Measurements from ENCODE around the gene DDX41. TPM values are rescaled to one million over a fixed set of nuclear protein-coding genes. Genes with fewer than 3 reads are reported as not detected.
"Not testable (repeated sequence)": the region's sequence is repeated elsewhere in the genome, so short reads cannot be mapped to it uniquely, and the experiment has no call there.

The DDX41 gene
- total RNA-seq, 1 experiment from 2014 or later: 104 TPM

DNA sequence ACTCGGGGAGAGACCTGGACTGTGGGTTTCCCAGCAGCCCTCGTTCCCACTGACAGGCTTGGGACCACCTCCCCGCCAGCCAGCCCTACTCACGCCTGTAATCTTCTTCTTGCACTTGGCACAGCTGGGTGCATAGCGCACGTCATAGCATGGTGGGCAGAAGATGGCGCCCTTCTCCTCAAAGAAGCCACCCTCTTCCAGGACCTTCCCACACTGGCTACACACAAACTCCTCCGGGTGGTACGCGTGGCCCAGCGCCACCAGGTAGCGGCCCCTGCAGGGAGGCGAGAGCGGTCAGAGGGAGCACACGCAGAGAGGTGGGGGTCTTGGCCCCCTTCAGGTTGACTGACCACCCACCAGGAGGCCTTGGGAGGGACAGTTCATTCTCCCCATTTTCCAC lies 28.8 kb downstream of the DDX41 start:
- Histone ChIP-seq H3K79me2 (ENCODE audit: low read length) (no peaks in the 10 kb centered on the region), H3K9me2 (replicated peaks; ENCODE audit: insufficient read depth, low read length) (no peaks in the 10 kb centered on the region), H3K4me1 (ENCODE audit: low read length) (peaks cover 25% of the 10 kb centered on the region), H3K9me3 (ENCODE audit: low read length) (no peaks in the 10 kb centered on the region), H2AFZ (ENCODE audit: low read length) (no peak overlapping the region), H3K27ac (ENCODE audit: low read length) (no peak overlapping the region), H3K9ac (ENCODE audit: low read length) (no peak overlapping the region), H3K4me3 (ENCODE audit: low read length) (no peak overlapping the region), H3K4me2 (ENCODE audit: low read depth, low read length, poor library complexity, severe bottlenecking) (no peak overlapping the region), H3K27me3 (ENCODE audit: low read length) (no peaks in the 10 kb centered on the region), H4K20me1 (ENCODE audit: insufficient read depth, low read depth, low read length) (no peaks in the 10 kb centered on the region), H3K36me3 (ENCODE audit: insufficient read depth, low read length) (peaks cover 16% of the 10 kb centered on the region)
- no peak for DNase-seq

DNA sequence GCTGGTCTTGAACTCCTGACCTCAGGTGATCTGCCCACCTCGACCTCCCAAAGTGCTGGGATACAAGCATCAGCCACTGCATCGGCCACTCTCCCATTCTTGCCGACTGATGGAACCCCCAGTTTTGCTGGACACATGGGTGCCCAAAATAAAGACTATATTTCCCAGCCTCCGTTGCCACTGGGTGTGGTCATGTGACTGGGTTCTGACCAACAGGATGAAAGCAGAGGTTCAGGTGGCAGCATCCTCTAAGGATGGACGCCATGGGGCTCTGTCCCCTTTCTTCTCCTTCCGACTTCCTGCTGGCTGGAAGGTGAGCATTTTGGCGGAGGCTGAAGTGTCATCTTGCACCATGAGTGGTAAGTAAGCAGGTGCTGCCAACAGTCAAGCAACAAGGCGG lies 29.6 kb downstream of the DDX41 start:
- DNase-seq: no peak
- H3K9me2 ChIP-seq (replicated peaks; ENCODE audit: insufficient read depth, low read length): no peaks in the 10 kb centered on the region
- no peak overlapping the region for H3K4me2 ChIP-seq (ENCODE audit: low read depth, low read length, poor library complexity, severe bottlenecking)
- H3K27me3 ChIP-seq (ENCODE audit: low read length): no peaks in the 10 kb centered on the region
- H3K27ac ChIP-seq (ENCODE audit: low read length): no peak overlapping the region
- peaks cover 16% of the 10 kb centered on the region for H3K36me3 ChIP-seq (ENCODE audit: insufficient read depth, low read length)
- H4K20me1 ChIP-seq (ENCODE audit: insufficient read depth, low read depth, low read length): no peaks in the 10 kb centered on the region
- peaks cover 25% of the 10 kb centered on the region for H3K4me1 ChIP-seq (ENCODE audit: low read length)
- no peaks in the 10 kb centered on the region for H3K9me3 ChIP-seq (ENCODE audit: low read length)
- no peak overlapping the region for H3K4me3 ChIP-seq (ENCODE audit: low read length)
- no peak overlapping the region for H3K9ac ChIP-seq (ENCODE audit: low read length)
- no peak overlapping the region for H2AFZ ChIP-seq (ENCODE audit: low read length)
- H3K79me2 ChIP-seq (ENCODE audit: low read length): no peaks in the 10 kb centered on the region

DNA sequence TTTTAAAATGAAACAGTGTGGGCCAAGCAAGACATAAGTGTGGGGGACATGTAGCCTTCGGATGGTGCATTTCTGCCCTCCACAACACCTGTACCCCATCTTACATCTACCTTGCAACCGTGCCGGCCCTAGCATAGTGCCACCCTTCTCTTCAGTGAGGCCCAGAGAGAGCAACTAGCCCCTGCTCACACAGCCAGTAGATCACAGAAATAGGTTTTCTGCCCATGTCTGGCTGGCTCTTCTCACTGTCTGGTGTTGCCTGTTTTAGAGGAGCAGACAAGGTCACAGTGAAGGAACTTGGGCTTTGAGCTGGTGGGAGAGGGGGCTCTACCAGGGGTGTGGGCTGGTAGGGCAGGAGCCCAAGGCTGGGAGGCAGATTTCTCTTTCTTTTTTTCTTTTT lies 30.5 kb downstream of the DDX41 start:
- Histone ChIP-seq H3K27me3 (ENCODE audit: low read length) (no peaks in the 10 kb centered on the region), H3K4me2 (ENCODE audit: low read depth, low read length, poor library complexity, severe bottlenecking) (no peak overlapping the region), H3K9me2 (replicated peaks; ENCODE audit: insufficient read depth, low read length) (no peaks in the 10 kb centered on the region), H3K9ac (ENCODE audit: low read length) (no peak overlapping the region), H3K27ac (ENCODE audit: low read length) (no peak overlapping the region), H2AFZ (ENCODE audit: low read length) (no peak overlapping the region), H3K4me1 (ENCODE audit: low read length) (peaks cover 24% of the 10 kb centered on the region), H3K36me3 (ENCODE audit: insufficient read depth, low read length) (peaks cover 16% of the 10 kb centered on the region), H4K20me1 (ENCODE audit: insufficient read depth, low read depth, low read length) (no peaks in the 10 kb centered on the region), H3K4me3 (ENCODE audit: low read length) (no peak overlapping the region), H3K9me3 (ENCODE audit: low read length) (no peaks in the 10 kb centered on the region), H3K79me2 (ENCODE audit: low read length) (no peaks in the 10 kb centered on the region)
- DNase-seq: no peak

DNA sequence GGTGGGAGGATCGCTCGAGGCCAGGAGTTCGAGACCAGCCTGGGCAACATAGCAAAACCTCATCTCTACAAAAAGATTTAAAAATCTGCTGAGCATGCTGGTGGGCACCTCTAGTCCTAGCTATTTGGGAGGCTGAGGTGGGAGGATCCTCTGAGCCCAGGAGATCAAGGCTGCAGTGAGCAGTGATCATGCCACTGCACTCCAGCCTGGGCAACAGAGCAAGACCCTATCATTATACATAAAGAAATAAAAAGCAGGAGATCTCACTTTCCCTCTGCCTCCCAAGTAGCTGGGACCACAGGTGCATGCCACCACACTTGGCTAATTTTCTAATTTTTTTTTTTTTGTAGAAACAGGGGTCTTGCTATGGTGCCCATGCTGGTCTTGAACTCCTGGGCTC lies 31.0 kb downstream of the DDX41 start:
- not testable (repeated sequence) for H3K4me2 ChIP-seq (ENCODE audit: low read depth, low read length, poor library complexity, severe bottlenecking); DNase-seq; H2AFZ ChIP-seq (ENCODE audit: low read length); H3K9me2 ChIP-seq (replicated peaks; ENCODE audit: insufficient read depth, low read length); H3K9ac ChIP-seq (ENCODE audit: low read length); H3K4me3 ChIP-seq (ENCODE audit: low read length); H3K79me2 ChIP-seq (ENCODE audit: low read length); H3K27me3 ChIP-seq (ENCODE audit: low read length); H3K9me3 ChIP-seq (ENCODE audit: low read length); H3K27ac ChIP-seq (ENCODE audit: low read length); H4K20me1 ChIP-seq (ENCODE audit: insufficient read depth, low read depth, low read length)
- H3K36me3 ChIP-seq (ENCODE audit: insufficient read depth, low read length): peaks cover 16% of the 10 kb centered on the region
- peaks cover 19% of the 10 kb centered on the region for H3K4me1 ChIP-seq (ENCODE audit: low read length)

DNA sequence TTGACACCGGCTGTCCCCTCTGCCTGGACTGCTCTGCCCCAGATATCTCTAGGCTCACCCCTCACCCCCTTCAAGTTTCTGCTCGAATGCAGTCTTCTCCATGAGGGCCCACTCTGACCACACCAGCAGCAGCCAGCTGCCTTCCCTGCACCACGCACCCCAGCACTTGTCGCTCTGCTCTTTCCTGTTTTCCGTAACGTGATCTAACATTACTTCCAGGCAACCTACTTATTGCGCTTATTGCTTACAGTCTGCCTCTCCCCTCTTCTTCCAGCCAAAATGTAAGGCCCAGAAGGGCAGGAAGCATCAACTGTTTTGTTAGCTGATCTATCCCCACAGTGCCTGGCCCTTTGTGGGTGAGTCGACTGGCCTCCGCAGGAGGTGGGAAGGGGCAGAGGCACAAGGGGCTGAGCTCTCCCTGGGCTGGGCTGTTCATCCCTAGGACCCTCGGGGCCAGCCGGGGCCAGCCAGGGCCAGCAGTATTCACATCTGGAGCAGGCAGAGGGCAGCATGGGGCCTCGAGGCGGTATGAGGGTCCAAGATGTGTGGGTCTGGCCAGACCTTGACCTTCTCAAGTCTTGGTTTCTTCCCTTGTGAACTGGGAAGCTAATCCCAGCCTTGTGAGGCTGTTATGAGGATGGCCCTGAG lies 31.7 kb downstream of the DDX41 start:
- no peaks in the 10 kb centered on the region for H4K20me1 ChIP-seq (ENCODE audit: insufficient read depth, low read depth, low read length)
- H3K27ac ChIP-seq (ENCODE audit: low read length): no peak overlapping the region
- no peak overlapping the region for H3K9ac ChIP-seq (ENCODE audit: low read length)
- peaks cover 16% of the 10 kb centered on the region for H3K36me3 ChIP-seq (ENCODE audit: insufficient read depth, low read length)
- H3K4me2 ChIP-seq (ENCODE audit: low read depth, low read length, poor library complexity, severe bottlenecking): no peak overlapping the region
- no peaks in the 10 kb centered on the region for H3K9me2 ChIP-seq (replicated peaks; ENCODE audit: insufficient read depth, low read length)
- no peak overlapping the region for H3K4me3 ChIP-seq (ENCODE audit: low read length)
- no peaks in the 10 kb centered on the region for H3K9me3 ChIP-seq (ENCODE audit: low read length)
- peaks cover 12% of the 10 kb centered on the region for H3K4me1 ChIP-seq (ENCODE audit: low read length)
- no peak overlapping the region for H2AFZ ChIP-seq (ENCODE audit: low read length)
- no peaks in the 10 kb centered on the region for H3K79me2 ChIP-seq (ENCODE audit: low read length)
- DNase-seq: no peak
- H3K27me3 ChIP-seq (ENCODE audit: low read length): no peaks in the 10 kb centered on the region

DNA sequence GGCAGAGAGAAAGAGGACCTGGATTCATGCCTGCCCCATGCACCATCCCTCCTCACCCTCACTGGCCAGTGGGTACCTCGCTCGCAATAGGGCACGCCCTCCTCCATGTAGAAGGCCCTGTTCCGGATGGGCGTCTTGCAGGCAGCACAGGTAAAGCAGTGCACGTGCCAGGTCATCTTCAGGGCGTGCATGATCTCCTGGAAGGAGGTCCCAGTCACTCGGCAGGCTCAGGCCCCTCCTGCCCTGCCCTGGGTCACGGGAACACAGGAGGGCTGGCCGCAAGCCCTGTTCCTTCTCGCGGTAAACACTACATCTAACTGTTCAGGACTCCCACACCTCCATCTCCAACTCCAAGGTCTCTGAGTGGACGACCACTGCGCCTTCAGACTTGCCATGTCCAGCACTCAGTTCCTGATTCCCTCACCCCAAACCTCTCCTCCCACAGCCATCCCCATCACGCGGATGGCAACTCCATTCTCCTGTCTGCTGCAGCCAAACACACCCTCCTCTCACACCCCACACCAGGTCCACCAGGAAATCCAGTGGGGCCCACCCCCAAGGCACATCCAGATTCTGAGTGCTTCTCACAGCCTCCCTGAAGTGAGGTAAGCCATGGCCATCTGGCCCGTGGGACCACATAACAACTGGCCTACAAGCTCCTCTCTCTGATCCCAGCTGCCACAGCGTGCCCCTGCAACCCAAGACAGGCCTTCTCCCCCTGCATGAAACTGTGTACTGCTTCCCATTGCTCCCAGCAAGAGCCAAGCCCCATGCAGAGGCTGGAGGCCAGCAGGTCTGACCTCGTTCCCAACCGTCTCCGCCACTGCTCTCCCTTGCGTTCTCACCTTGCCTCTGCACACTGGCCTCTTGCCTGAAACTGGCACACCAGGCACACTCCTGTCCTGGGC lies 32.5 kb downstream of the DDX41 start:
- no peak overlapping the region for H3K27ac ChIP-seq (ENCODE audit: low read length)
- no peak overlapping the region for H3K9ac ChIP-seq (ENCODE audit: low read length)
- no peak for DNase-seq
- H3K79me2 ChIP-seq (ENCODE audit: low read length): no peaks in the 10 kb centered on the region
- H3K4me3 ChIP-seq (ENCODE audit: low read length): no peak overlapping the region
- H2AFZ ChIP-seq (ENCODE audit: low read length): no peak overlapping the region
- H3K27me3 ChIP-seq (ENCODE audit: low read length): no peaks in the 10 kb centered on the region
- H3K9me3 ChIP-seq (ENCODE audit: low read length): no peaks in the 10 kb centered on the region
- H3K4me2 ChIP-seq (ENCODE audit: low read depth, low read length, poor library complexity, severe bottlenecking): no peak overlapping the region
- no peaks in the 10 kb centered on the region for H4K20me1 ChIP-seq (ENCODE audit: insufficient read depth, low read depth, low read length)
- peaks cover 16% of the 10 kb centered on the region for H3K36me3 ChIP-seq (ENCODE audit: insufficient read depth, low read length)
- peaks cover 4% of the 10 kb centered on the region for H3K4me1 ChIP-seq (ENCODE audit: low read length)
- H3K9me2 ChIP-seq (replicated peaks; ENCODE audit: insufficient read depth, low read length): no peaks in the 10 kb centered on the region

DNA sequence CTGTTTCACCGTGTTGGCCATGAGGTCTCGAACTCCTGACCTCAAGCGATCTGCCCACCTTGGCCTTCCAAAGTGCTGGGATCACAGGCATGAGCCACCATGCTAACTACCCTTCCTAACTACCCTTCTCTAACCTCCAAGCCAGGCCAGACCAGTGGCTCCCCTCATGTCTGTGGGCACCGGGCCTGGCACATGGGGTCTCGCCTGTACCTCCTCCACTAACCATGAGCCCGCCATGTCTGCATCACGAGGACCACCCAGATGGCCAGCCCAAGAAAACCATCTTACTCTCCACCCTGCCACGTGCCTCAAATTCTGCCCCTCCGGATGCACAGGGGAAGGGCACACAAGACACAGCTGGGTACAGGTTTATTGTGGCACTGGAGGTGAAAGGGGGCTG lies 33.7 kb downstream of the DDX41 start:
- no peaks in the 10 kb centered on the region for H3K79me2 ChIP-seq (ENCODE audit: low read length)
- H3K9ac ChIP-seq (ENCODE audit: low read length): no peak overlapping the region
- H3K36me3 ChIP-seq (ENCODE audit: insufficient read depth, low read length): peaks cover 8% of the 10 kb centered on the region; the same call in 1 of the 2 replicates
- H3K27me3 ChIP-seq (ENCODE audit: low read length): no peaks in the 10 kb centered on the region
- H4K20me1 ChIP-seq (ENCODE audit: insufficient read depth, low read depth, low read length): no peaks in the 10 kb centered on the region
- H3K9me2 ChIP-seq (replicated peaks; ENCODE audit: insufficient read depth, low read length): no peaks in the 10 kb centered on the region
- H3K4me1 ChIP-seq (ENCODE audit: low read length): peaks cover 2% of the 10 kb centered on the region; the same call in 1 of the 2 replicates
- no peak overlapping the region for H3K27ac ChIP-seq (ENCODE audit: low read length)
- no peak overlapping the region for H3K4me3 ChIP-seq (ENCODE audit: low read length)
- no peak overlapping the region for H3K4me2 ChIP-seq (ENCODE audit: low read depth, low read length, poor library complexity, severe bottlenecking)
- DNase-seq: no peak
- no peak overlapping the region for H2AFZ ChIP-seq (ENCODE audit: low read length)
- no peaks in the 10 kb centered on the region for H3K9me3 ChIP-seq (ENCODE audit: low read length)

DNA sequence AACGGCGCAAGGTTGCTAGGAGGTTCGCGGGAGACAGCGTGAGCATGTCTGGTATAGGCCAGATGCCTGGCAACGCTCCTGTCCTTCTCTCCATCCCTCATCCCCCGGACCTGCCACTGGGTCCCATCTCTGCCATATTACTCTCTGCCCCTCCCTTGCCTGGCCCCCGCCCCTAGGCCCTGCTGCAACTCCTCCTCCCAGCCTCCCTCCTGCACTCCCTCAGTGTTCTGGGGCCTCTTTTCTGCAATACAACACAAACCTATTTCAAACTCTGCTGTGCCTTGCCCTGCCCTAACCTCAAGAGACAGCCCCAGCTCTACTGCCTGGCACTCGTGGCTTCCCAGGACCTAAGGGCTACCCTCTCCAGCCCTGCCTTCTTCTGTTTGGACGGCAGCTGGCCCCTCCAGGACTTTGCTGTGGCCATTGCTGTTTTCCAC lies 34.4 kb downstream of the DDX41 start:
- Histone ChIP-seq H2AFZ (ENCODE audit: low read length) (no peak overlapping the region), H3K27me3 (ENCODE audit: low read length) (no peaks in the 10 kb centered on the region), H3K9me3 (ENCODE audit: low read length) (no peaks in the 10 kb centered on the region), H3K79me2 (ENCODE audit: low read length) (no peaks in the 10 kb centered on the region), H4K20me1 (ENCODE audit: insufficient read depth, low read depth, low read length) (no peaks in the 10 kb centered on the region), H3K9ac (ENCODE audit: low read length) (no peak overlapping the region), H3K27ac (ENCODE audit: low read length) (no peak overlapping the region), H3K9me2 (replicated peaks; ENCODE audit: insufficient read depth, low read length) (no peaks in the 10 kb centered on the region), H3K4me2 (ENCODE audit: low read depth, low read length, poor library complexity, severe bottlenecking) (no peak overlapping the region), H3K4me3 (ENCODE audit: low read length) (no peak overlapping the region), H3K36me3 (ENCODE audit: insufficient read depth, low read length) (peaks cover 3% of the 10 kb centered on the region; the same call in 1 of the 2 replicates), H3K4me1 (ENCODE audit: low read length) (peaks cover 2% of the 10 kb centered on the region; the same call in 1 of the 2 replicates)
- DNase-seq: no peak
